ENCODE results near the gene CNGA3. TPM values are rescaled to one million over a fixed set of nuclear protein-coding genes. Genes with fewer than 3 reads are reported as not detected.
"Not testable (repeated sequence)": the region's sequence is repeated elsewhere in the genome, so short reads cannot be mapped to it uniquely, and the experiment has no call there.

CNGA3 gene
- total RNA-seq, 2 experiments from 2014 or later, result not detected

GRCh38 chr2:98393354-98393753 lies 47.1 kb downstream of the CNGA3 start:
- POLR2A ChIA-PET, result no interaction called here
- CTCF ChIA-PET, result no interaction called here

GRCh38 chr2:98394595-98395153 lies 48.4 kb downstream of the CNGA3 start:
- CTCF ChIA-PET, result no interaction called here
- POLR2A ChIA-PET, result no interaction called here

GRCh38 chr2:98395977-98396376 lies 49.7 kb downstream of the CNGA3 start:
- POLR2A ChIA-PET, result no interaction called here
- CTCF ChIA-PET, result no interaction called here

GRCh38 chr2:98396745-98397355 lies 50.6 kb downstream of the CNGA3 start:
- ChIA-PET POLR2A (no interaction called here), CTCF (no interaction called here)

GRCh38 chr2:98399140-98399539 lies 52.9 kb downstream of the CNGA3 start:
- POLR2A ChIA-PET, result no interaction called here
- CTCF ChIA-PET, result no interaction called here

GRCh38 chr2:98403878-98404277 lies 57.6 kb downstream of the CNGA3 start:
- ChIA-PET CTCF (no interaction called here), POLR2A (interaction anchor here (1.0 kb wide), 1 partner anchor 111 kb away, joined by 3 read pairs; no protein-coding TSS in a partner anchor)

- ChIA-PET CTCF (no interaction called here), POLR2A (no interaction called here)
Measured at GRCh38 chr2:98404556-98405250, 58.4 kb downstream of the CNGA3 start.

- POLR2A ChIA-PET, result no interaction called here
- CTCF ChIA-PET, result no interaction called here
Measured at GRCh38 chr2:98405301-98405700, 59.0 kb downstream of the CNGA3 start.

- ChIA-PET CTCF (no interaction called here), POLR2A (no interaction called here)
Measured at GRCh38 chr2:98408155-98408554, 61.9 kb downstream of the CNGA3 start.

GRCh38 chr2:98412751-98413458 lies 66.6 kb downstream of the CNGA3 start:
- ChIA-PET CTCF (interaction anchor here (0.5 to 2.4 kb wide), 11 partner anchors 13 to 977 kb away, joined by 3 to 11 read pairs (median 4); no protein-coding TSS in a partner anchor), POLR2A (no interaction called here)

GRCh38 chr2:98414246-98414645 lies 68.0 kb downstream of the CNGA3 start:
- POLR2A ChIA-PET, result not testable (repeated sequence)
- CTCF ChIA-PET, result interaction anchor here (2.2 to 2.4 kb wide), 2 partner anchors 104 to 155 kb away, joined by 7 to 11 read pairs; no protein-coding TSS in a partner anchor

- POLR2A ChIA-PET, result interaction anchor here (0.9 kb wide), 1 partner anchor 33 kb away, joined by 4 read pairs; no protein-coding TSS in a partner anchor
- CTCF ChIA-PET, result interaction anchor here (1.3 to 2.2 kb wide), 2 partner anchors 103 to 153 kb away, joined by 4 to 7 read pairs; no protein-coding TSS in a partner anchor
Measured at GRCh38 chr2:98415719-98416248, 69.5 kb downstream of the CNGA3 start.

GRCh38 chr2:98416383-98417159 lies 70.3 kb downstream of the CNGA3 start:
- CTCF ChIA-PET, result interaction anchor here (1.3 to 2.2 kb wide), 2 partner anchors 102 to 152 kb away, joined by 4 to 7 read pairs; no protein-coding TSS in a partner anchor
- POLR2A ChIA-PET, result interaction anchor here (0.9 kb wide), 1 partner anchor 32 kb away, joined by 4 read pairs; no protein-coding TSS in a partner anchor

- POLR2A ChIA-PET, result no interaction called here
- CTCF ChIA-PET, result no interaction called here
Measured at GRCh38 chr2:98419544-98419943, 73.3 kb downstream of the CNGA3 start.

GRCh38 chr2:98419977-98420725 lies 73.9 kb downstream of the CNGA3 start:
- ChIA-PET CTCF (no interaction called here), POLR2A (no interaction called here)

- ChIA-PET POLR2A (no interaction called here), CTCF (no interaction called here)
Measured at GRCh38 chr2:98422449-98422848, 76.2 kb downstream of the CNGA3 start.

- ChIA-PET POLR2A (no interaction called here), CTCF (interaction anchor here (1.4 kb wide), 1 partner anchor 15 kb away, joined by 5 read pairs; no protein-coding TSS in a partner anchor)
Measured at GRCh38 chr2:98426771-98427170, 80.5 kb downstream of the CNGA3 start.

GRCh38 chr2:98432145-98432544 lies 85.9 kb downstream of the CNGA3 start:
- POLR2A ChIA-PET, result no interaction called here
- CTCF ChIA-PET, result no interaction called here

Measured in activated CD8-positive, alpha-beta memory T cell treated with anti-CD3 and anti-CD28 coated beads for 36 hours (primary cell).